Gastrocnemius medialis (tissue), 4 donors: ENCODE measurements around the gene OR5AR1.

Experiments used
- POLR2A ChIP-seq, 2 donors: fragments of 450-650 bp; IDR thresholded peaks; one replicate each; pipeline ENCODE4 v1.6.1; 2017; ENCODE audit warnings: antibody characterized with exemption in 2 of 2, mild to moderate bottlenecking in 2 of 2, moderate library complexity in 2 of 2
- TF ChIP-seq, protein P1 (sequence below), 5 experiments: fragments of 450-650 bp in 3 of 5; fragments of 200-600 bp in 2 of 5; sonication (generic) in 2 of 5; IDR thresholded peaks in 4 of 5; conservative IDR thresholded peaks in 1 of 5; 1 replicate in 4 of 5; 2 replicates in 1 of 5; pipeline ENCODE4 v1.5.1; 2016 to 2019; ENCODE audit warnings: antibody characterized with exemption in 5 of 5, mild to moderate bottlenecking in 3 of 5, moderate library complexity in 3 of 5

DNA sequence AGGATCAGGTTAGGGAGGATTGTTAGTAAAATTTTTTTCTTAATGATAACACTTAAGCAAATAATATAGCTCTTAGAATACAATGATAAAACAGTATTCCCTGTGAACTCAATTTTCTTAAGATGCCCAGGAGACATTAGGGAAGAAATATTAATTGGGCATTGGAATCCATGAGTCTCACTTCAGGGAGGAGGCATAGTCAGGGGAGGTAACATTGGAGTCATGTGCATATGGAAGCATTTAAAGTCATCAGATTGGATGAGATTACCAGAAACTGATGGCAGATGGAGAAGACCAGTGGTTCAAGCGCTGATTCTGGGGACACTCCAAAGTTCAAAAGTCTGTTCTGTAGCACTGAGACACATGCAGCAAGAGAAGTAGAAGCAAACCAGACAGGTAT lies 35.3 kb downstream of the OR5AR1 start, which contains the start of gene OR9G1:
- TF ChIP-seq, protein P1, sequence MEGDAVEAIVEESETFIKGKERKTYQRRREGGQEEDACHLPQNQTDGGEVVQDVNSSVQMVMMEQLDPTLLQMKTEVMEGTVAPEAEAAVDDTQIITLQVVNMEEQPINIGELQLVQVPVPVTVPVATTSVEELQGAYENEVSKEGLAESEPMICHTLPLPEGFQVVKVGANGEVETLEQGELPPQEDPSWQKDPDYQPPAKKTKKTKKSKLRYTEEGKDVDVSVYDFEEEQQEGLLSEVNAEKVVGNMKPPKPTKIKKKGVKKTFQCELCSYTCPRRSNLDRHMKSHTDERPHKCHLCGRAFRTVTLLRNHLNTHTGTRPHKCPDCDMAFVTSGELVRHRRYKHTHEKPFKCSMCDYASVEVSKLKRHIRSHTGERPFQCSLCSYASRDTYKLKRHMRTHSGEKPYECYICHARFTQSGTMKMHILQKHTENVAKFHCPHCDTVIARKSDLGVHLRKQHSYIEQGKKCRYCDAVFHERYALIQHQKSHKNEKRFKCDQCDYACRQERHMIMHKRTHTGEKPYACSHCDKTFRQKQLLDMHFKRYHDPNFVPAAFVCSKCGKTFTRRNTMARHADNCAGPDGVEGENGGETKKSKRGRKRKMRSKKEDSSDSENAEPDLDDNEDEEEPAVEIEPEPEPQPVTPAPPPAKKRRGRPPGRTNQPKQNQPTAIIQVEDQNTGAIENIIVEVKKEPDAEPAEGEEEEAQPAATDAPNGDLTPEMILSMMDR (IDR thresholded peaks at IDR 0.05 in 4 of 5, conservative IDR thresholded peaks at IDR 0.05 in 1 of 5), result no peak
- TF ChIP-seq POLR2A (IDR thresholded peaks at IDR 0.05), result no peak
